Prostate gland (tissue), 2 donors: ENCODE measurements around the gene RUSC1. TPM values are rescaled to one million over a fixed set of nuclear protein-coding genes. Genes with fewer than 3 reads are reported as not detected.

Experiments
- DNase-seq: peaks from one replicate; pipeline ENCODE4 v3.0.0-alpha.2; 2019; ENCODE audit warnings: low spot score
- H3K27ac ChIP-seq, 2 donors: fragments of 200-600 bp; sonication (generic); 2 replicates each; pipeline ENCODE4 v1.5.1; 2017 to 2019
- H3K27me3 ChIP-seq: fragments of 200-600 bp; sonication (generic); replicated peaks from 2 replicates; pipeline ENCODE4 v1.5.1; 2019; ENCODE audit not compliant: insufficient read depth
- H3K36me3 ChIP-seq, 2 donors: fragments of 200-600 bp; sonication (generic); 1 replicate in 1 of 2; 2 replicates in 1 of 2; pipeline versions ENCODE4 v1.5.1 to v1.8.1; 2017 to 2019
- H3K4me1 ChIP-seq: fragments of 200-600 bp; sonication (generic); replicated peaks from 2 replicates; pipeline ENCODE4 v1.5.1; 2019
- H3K4me3 ChIP-seq, 2 donors: fragments of 200-600 bp; sonication (generic); 2 replicates each; pipeline ENCODE4 v1.5.1; 2017 to 2019
- H3K9me3 ChIP-seq: fragments of 200-600 bp; sonication (generic); 2 replicates; pipeline ENCODE4 v1.5.1; 2017
- CTCF ChIP-seq, 4 experiments: fragments of 200-600 bp in 2 of 4; fragments of 450-650 bp in 2 of 4; sonication (generic) in 2 of 4; IDR thresholded peaks; 1 replicate in 3 of 4; 2 replicates in 1 of 4; pipeline ENCODE4 v1.5.1; 2016 to 2019; ENCODE audit warnings: antibody characterized with exemption in 4 of 4, mild to moderate bottlenecking in 2 of 4, moderate library complexity in 2 of 4
- POLR2A ChIP-seq: fragments of 450-650 bp; IDR thresholded peaks from one replicate; pipeline ENCODE4 v1.6.1; 2016; ENCODE audit warnings: antibody characterized with exemption, mild to moderate bottlenecking
- POLR2AphosphoS5 ChIP-seq: sonication (generic); formaldehyde crosslinking; IDR thresholded peaks from one replicate; pipeline ENCODE4 v1.6.1; 2017; ENCODE audit warnings: antibody characterized with exemption
- WGBS: methylation state at CpG from one replicate; pipeline ENCODE4 v1.1.5; 2018; 5-methylcytosine and 5-hydroxymethylcytosine counted together
- intact Hi-C: fragments of 100-400 bp; cut with DNase I; formaldehyde crosslinking; loops from one replicate; pipeline ENCODE4 v1.14.2; 2022
- total RNA-seq, 2 donors: library from RNA; depleted of rRNA; stranded (reverse); fragments of >200 nt; gene quantifications; one replicate each; pipeline ENCODE4 v1.1.0, GENCODE V29; 2016

Gene RUSC1
- total RNA-seq, 2 donors from 2014 or later, result 34.0 to 35.1 TPM

- no peak for TF ChIP-seq POLR2AphosphoS5
- no peak for TF ChIP-seq CTCF (IDR thresholded peaks at IDR 0.05)
- TF ChIP-seq POLR2A, result no peak
These were observed 38.1 kb upstream of the RUSC1 start for GRCh38 chr1:155282488-155283091.

GRCh38 chr1:155284476-155284875 is 36.2 kb upstream of the RUSC1 start:
- TF ChIP-seq POLR2A (no peak), CTCF (IDR thresholded peaks at IDR 0.05) (no peak), POLR2AphosphoS5 (no peak)
- WGBS, result 93% methylated on average over 12 of the region's 12 CpGs
- intact Hi-C loops, result no loop called here
- H3K4me3 ChIP-seq, result no peak overlapping the region
- no peaks in the 10 kb centered on the region for H3K27me3 ChIP-seq
- H3K27ac ChIP-seq, result no peak overlapping the region
- no peak for DNase-seq
- no peaks in the 10 kb centered on the region for H3K36me3 ChIP-seq
- no peaks in the 10 kb centered on the region for H3K4me1 ChIP-seq
- H3K9me3 ChIP-seq, result no peaks in the 10 kb centered on the region

More at GRCh38 chr1:155282488-155283091, 38.1 kb upstream of the RUSC1 start:
- H3K4me3 ChIP-seq, result no peak overlapping the region
- H3K27ac ChIP-seq, result no peak overlapping the region
- peaks cover 4% of the 10 kb centered on the region for H3K4me1 ChIP-seq
- intact Hi-C loops, result no loop called here
- no peaks in the 10 kb centered on the region for H3K36me3 ChIP-seq
- DNase-seq, result no peak
- no peaks in the 10 kb centered on the region for H3K9me3 ChIP-seq
- H3K27me3 ChIP-seq, result no peaks in the 10 kb centered on the region
- 95% methylated on average over 29 of the region's 29 CpGs for WGBS

- DNase-seq, result no peak
- H3K9me3 ChIP-seq, result no peaks in the 10 kb centered on the region
- no peak overlapping the region for H3K4me3 ChIP-seq
- TF ChIP-seq POLR2A (no peak), POLR2AphosphoS5 (no peak), CTCF (IDR thresholded peaks at IDR 0.05) (no peak)
- no peaks in the 10 kb centered on the region for H3K4me1 ChIP-seq
- H3K27ac ChIP-seq, result no peak overlapping the region
- 89% methylated on average over 14 of the region's 14 CpGs for WGBS
- intact Hi-C loops, result no loop called here
- no peaks in the 10 kb centered on the region for H3K36me3 ChIP-seq
- H3K27me3 ChIP-seq, result no peaks in the 10 kb centered on the region
These were observed 35.6 kb upstream of the RUSC1 start for GRCh38 chr1:155285063-155285462.

GRCh38 chr1:155285631-155286044 is 35.1 kb upstream of the RUSC1 start:
- 88% methylated on average over 18 of the region's 18 CpGs for WGBS
- no peak for DNase-seq
- intact Hi-C loops, result no loop called here
- Histone ChIP-seq H3K9me3 (no peaks in the 10 kb centered on the region), H3K27ac (no peak overlapping the region), H3K4me3 (no peak overlapping the region), H3K36me3 (no peaks in the 10 kb centered on the region), H3K27me3 (no peaks in the 10 kb centered on the region), H3K4me1 (no peaks in the 10 kb centered on the region)
- TF ChIP-seq POLR2AphosphoS5 (no peak), CTCF (IDR thresholded peaks at IDR 0.05) (no peak), POLR2A (no peak)

GRCh38 chr1:155286544-155286943 is 34.1 kb upstream of the RUSC1 start:
- no peaks in the 10 kb centered on the region for H3K36me3 ChIP-seq
- no peak overlapping the region for H3K27ac ChIP-seq
- DNase-seq, result no peak
- no peak for TF ChIP-seq POLR2AphosphoS5
- TF ChIP-seq POLR2A, result no peak
- no peak for TF ChIP-seq CTCF (IDR thresholded peaks at IDR 0.05)
- 92% methylated on average over 2 of the region's 2 CpGs for WGBS
- intact Hi-C loops, result no loop called here
- H3K27me3 ChIP-seq, result no peaks in the 10 kb centered on the region
- H3K4me3 ChIP-seq, result no peak overlapping the region
- H3K9me3 ChIP-seq, result no peaks in the 10 kb centered on the region
- no peaks in the 10 kb centered on the region for H3K4me1 ChIP-seq
